Adipose tissue (tissue), 3 donors: Measurements from ENCODE around the gene RGS7. TPM values are rescaled to one million over a fixed set of nuclear protein-coding genes. Genes with fewer than 3 reads are reported as not detected.
"Not testable (repeated sequence)": the region's sequence is repeated elsewhere in the genome, so short reads cannot be mapped to it uniquely, and the experiment has no call there.

ENCODE experiments used
- H3K27ac ChIP-seq: one replicate; pipeline ENCODE4 v1.5.1; 2013; ENCODE audit warnings: low read depth, low read length
- WGBS, 3 donors: extraction: QIAGEN DNeasy Blood & Tissue Kit; methylation state at CpG; one replicate each; pipeline ENCODE4 v1.1.7; 2013; 5-methylcytosine and 5-hydroxymethylcytosine counted together
- polyA plus RNA-seq, 3 donors: library from polyadenylated mRNA; stranded (reverse); fragments of 200-250 nt; gene quantifications; one replicate each; pipeline ENCODE4 v1.2.3, GENCODE V29; 2013
- donor health status: healthy with polysubstance abuse.
- donor health status: Bipolar disorder and iron deficiency.
- donor health status: healthy.

RGS7 gene
- polyA plus RNA-seq, 3 donors, result 0.13 to 0.28 TPM; not detected in 1

GRCh38 chr1:241343956-241344355 is 13.0 kb downstream of the RGS7 start:
- 46 to 59% (median 47%) methylated on average over 2 of the region's 2 CpGs for WGBS, 3 donors
- no peak overlapping the region for H3K27ac ChIP-seq

- H3K27ac ChIP-seq, result no peak overlapping the region
- WGBS, 3 donors, result 40 to 73% (median 55%) methylated on average over 1 of the region's 1 CpG
These were observed 20.7 kb downstream of the RGS7 start for GRCh38 chr1:241336335-241336734.

GRCh38 chr1:241332987-241333386 is 24.0 kb downstream of the RGS7 start:
- WGBS, 3 donors, result 53 to 73% (median 72%) methylated on average over 2 of the region's 2 CpGs
- no peak overlapping the region for H3K27ac ChIP-seq

GRCh38 chr1:241332037-241332409 is 25.0 kb downstream of the RGS7 start:
- H3K27ac ChIP-seq, result no peak overlapping the region
- WGBS, 3 donors, result 45 to 47% (median 45%) methylated on average over 4 of the region's 4 CpGs

- no peak overlapping the region for H3K27ac ChIP-seq
- 61 to 70% (median 64%) methylated on average over 3 of the region's 3 CpGs for WGBS, 3 donors
These were observed 25.5 kb downstream of the RGS7 start for GRCh38 chr1:241331328-241332036.

- H3K27ac ChIP-seq, result no peak overlapping the region
- WGBS, 3 donors, result 56 to 79% (median 73%) methylated on average over 1 of the region's 1 CpG
These were observed 26.2 kb downstream of the RGS7 start for GRCh38 chr1:241330619-241331327.

- 57 to 63% (median 60%) methylated on average over 2 of the region's 2 CpGs for WGBS, 3 donors
- H3K27ac ChIP-seq, result no peak overlapping the region
These were observed 31.5 kb downstream of the RGS7 start for GRCh38 chr1:241325456-241325855.

GRCh38 chr1:241323514-241324195 is 33.4 kb downstream of the RGS7 start:
- H3K27ac ChIP-seq, result no peak overlapping the region
- 40 to 45% (median 43%) methylated on average over 9 of the region's 9 CpGs for WGBS, 3 donors

GRCh38 chr1:241317676-241318075 is 39.3 kb downstream of the RGS7 start:
- no peak overlapping the region for H3K27ac ChIP-seq
- 61 to 80% (median 64%) methylated on average over 2 of the region's 2 CpGs for WGBS, 3 donors

GRCh38 chr1:241316372-241316771 is 40.6 kb downstream of the RGS7 start:
- no peak overlapping the region for H3K27ac ChIP-seq
- 61 to 71% (median 67%) methylated on average over 3 of the region's 3 CpGs for WGBS, 3 donors

GRCh38 chr1:241311056-241311746 is 45.8 kb downstream of the RGS7 start:
- 56 to 62% (median 57%) methylated on average over 5 of the region's 5 CpGs for WGBS, 3 donors
- H3K27ac ChIP-seq, result no peak overlapping the region

GRCh38 chr1:241310451-241310850 is 46.6 kb downstream of the RGS7 start:
- H3K27ac ChIP-seq, result no peak overlapping the region
- 84 to 93% (median 89%) methylated on average over 3 of the region's 3 CpGs for WGBS, 3 donors

GRCh38 chr1:241309651-241310050 is 47.4 kb downstream of the RGS7 start:
- 75 to 86% (median 84%) methylated on average over 4 of the region's 4 CpGs for WGBS, 3 donors
- H3K27ac ChIP-seq, result no peak overlapping the region

- H3K27ac ChIP-seq, result no peak overlapping the region
- 77 to 80% (median 78%) methylated on average over 3 of the region's 3 CpGs for WGBS, 3 donors
These were observed 48.5 kb downstream of the RGS7 start for GRCh38 chr1:241308471-241308870.

GRCh38 chr1:241308011-241308410 is 49.0 kb downstream of the RGS7 start:
- no peak overlapping the region for H3K27ac ChIP-seq
- WGBS, 3 donors, result 66 to 86% (median 75%) methylated on average over 3 of the region's 3 CpGs

GRCh38 chr1:241306125-241306790 is 50.7 kb downstream of the RGS7 start:
- H3K27ac ChIP-seq, result no peak overlapping the region
- 84 to 87% (median 86%) methylated on average over 12 of the region's 12 CpGs for WGBS, 3 donors

- not testable (repeated sequence) for H3K27ac ChIP-seq
- 80 to 91% (median 84%) methylated on average over 11 of the region's 11 CpGs for WGBS, 3 donors
These were observed 55.0 kb downstream of the RGS7 start for GRCh38 chr1:241302024-241302423.

- H3K27ac ChIP-seq, result no peak overlapping the region
- WGBS, 3 donors, result 68 to 90% (median 74%) methylated on average over 2 of the region's 2 CpGs
These were observed 57.7 kb downstream of the RGS7 start for GRCh38 chr1:241299347-241299746.
